Epithelial cell of proximal tubule (primary cell): ENCODE results near the gene CD200. TPM values are rescaled to one million over a fixed set of nuclear protein-coding genes. Genes with fewer than 3 reads are reported as not detected.

Experiments used
- DNase-seq: peaks from one replicate; pipeline ENCODE4 v3.0.0-alpha.2; 2011; ENCODE audit warnings: low read depth
- H3K4me3 ChIP-seq: 2 replicates; pipeline ENCODE4 v1.5.1; 2011; ENCODE audit warnings: low read depth, mild to moderate bottlenecking, low read length
- CTCF ChIP-seq: conservative IDR thresholded peaks from 2 replicates; pipeline ENCODE4 v1.5.1; 2012; ENCODE audit warnings: low read depth, mild to moderate bottlenecking, low read length
- total RNA-seq: library from RNA; depleted of rRNA; stranded (reverse); fragments of >200 nt; gene quantifications from 2 replicates; pipeline ENCODE4 v1.2.3, GENCODE V29; 2015

CD200 gene
- total RNA-seq, 1 donor from 2014 or later = 3.8 TPM

- no peak overlapping the region for H3K4me3 ChIP-seq
- DNase-seq = no peak
- no peak for TF ChIP-seq CTCF
These were observed 49.7 kb downstream of the CD200 start for GRCh38 chr3:112382543-112383160.

GRCh38 chr3:112384769-112385168 lies 51.8 kb downstream of the CD200 start:
- TF ChIP-seq CTCF = no peak
- H3K4me3 ChIP-seq = no peak overlapping the region
- DNase-seq = no peak

GRCh38 chr3:112388972-112389371 lies 56.0 kb downstream of the CD200 start:
- no peak for DNase-seq

GRCh38 chr3:112389961-112390360 lies 57.0 kb downstream of the CD200 start:
- no peak for TF ChIP-seq CTCF
- no peak overlapping the region for H3K4me3 ChIP-seq
- DNase-seq = no peak

More at GRCh38 chr3:112388972-112389371, 56.0 kb downstream of the CD200 start:
- TF ChIP-seq CTCF = no peak
- no peak overlapping the region for H3K4me3 ChIP-seq

- no peak for TF ChIP-seq CTCF
- no peak for DNase-seq
- no peak overlapping the region for H3K4me3 ChIP-seq
These were observed 58.1 kb downstream of the CD200 start for GRCh38 chr3:112390783-112391641.

GRCh38 chr3:112391648-112392047 lies 58.7 kb downstream of the CD200 start:
- DNase-seq = no peak
- TF ChIP-seq CTCF = no peak
- no peak overlapping the region for H3K4me3 ChIP-seq
